HUDEP-2 (cell line): ENCODE measurements around the gene TMEM132C.
"Not testable (repeated sequence)": the region's sequence is repeated elsewhere in the genome, so short reads cannot be mapped to it uniquely, and the experiment has no call there.

ENCODE experiments used
- DNase-seq, 76 experiments: peaks; one replicate each; lab custom pipeline; 2025; ENCODE audit not compliant: unreplicated experiment in 76 of 76; lab: John Stamatoyannopoulos, UW

TMEM132C gene

DNA sequence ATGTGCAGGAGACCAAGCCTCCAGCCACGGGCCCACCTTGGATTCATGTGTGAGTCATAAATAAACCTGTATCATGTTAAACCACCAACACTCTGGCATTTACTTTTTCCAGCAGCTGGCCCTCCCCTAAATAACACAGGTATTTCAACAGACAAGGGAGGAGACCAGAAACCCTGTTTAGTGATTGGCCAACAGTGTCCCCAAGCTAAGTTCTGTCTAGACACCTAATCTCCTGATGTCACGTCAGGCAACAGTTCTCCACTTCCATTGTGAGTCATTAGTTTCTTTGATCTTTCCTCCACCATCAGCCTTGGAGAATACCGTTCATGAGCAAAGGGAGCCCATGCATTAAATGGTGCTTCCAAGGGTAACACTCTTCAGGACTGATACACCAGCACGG, 196.9 kb downstream of the TMEM132C start:
- DNase-seq: no peak

DNA sequence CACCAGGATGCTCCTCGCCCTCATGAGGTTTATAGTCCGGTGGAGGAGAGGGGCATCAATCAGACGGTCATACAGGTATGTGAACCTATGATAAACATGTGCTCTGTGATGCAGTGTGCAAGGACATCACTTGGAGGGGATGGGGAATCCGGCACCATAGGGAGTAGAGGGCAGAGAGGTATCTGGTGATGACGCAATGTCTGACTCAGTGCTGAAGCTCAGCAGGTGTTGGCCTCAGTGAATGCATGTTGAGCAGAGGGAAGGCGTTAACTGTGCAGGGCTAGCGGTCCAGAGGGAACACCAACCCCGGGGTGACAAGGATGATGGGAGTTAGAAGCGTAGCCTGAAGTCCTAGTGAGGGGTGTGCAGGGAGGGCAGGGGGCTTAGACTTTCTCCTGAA, 200.9 kb downstream of the TMEM132C start:
- DNase-seq: no peak

DNA sequence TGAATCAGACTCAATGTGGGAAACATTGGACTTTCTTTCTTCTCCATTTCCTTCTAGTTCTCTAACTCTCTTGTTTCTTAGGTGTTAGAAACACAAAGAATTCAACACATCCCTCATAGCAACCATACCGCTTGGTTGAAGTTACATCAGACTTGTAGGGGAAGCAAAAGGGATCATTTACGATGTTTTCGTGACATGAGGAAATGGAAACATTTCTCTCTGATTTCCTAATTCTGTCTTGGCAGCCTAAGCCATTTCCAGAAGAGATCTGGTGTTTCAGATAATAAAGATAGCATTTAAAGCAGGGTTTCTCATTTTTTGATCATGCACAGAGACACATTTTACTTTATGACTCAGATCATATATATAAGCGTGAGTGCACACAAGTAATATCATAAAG, 202.0 kb downstream of the TMEM132C start:
- DNase-seq: no peak

DNA sequence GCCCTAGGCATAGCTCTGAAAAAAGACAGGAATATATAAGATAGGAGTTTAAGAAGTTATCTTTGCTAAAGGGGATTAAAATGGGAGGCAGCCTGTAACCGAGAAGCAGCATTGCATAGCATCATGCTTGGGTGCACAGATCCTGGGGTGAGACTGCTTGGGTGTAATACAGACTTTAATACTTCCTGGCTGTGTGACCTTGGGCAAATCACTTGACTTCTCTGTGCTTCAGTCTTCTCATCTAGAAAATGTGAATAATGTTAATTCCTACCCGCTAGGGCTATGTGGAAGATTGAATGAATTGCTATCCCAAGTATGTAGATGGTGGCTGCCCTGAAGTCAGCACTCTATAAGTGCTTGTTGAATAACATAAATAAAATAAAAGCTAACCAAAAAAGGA, 204.5 kb downstream of the TMEM132C start:
- no peak for DNase-seq

DNA sequence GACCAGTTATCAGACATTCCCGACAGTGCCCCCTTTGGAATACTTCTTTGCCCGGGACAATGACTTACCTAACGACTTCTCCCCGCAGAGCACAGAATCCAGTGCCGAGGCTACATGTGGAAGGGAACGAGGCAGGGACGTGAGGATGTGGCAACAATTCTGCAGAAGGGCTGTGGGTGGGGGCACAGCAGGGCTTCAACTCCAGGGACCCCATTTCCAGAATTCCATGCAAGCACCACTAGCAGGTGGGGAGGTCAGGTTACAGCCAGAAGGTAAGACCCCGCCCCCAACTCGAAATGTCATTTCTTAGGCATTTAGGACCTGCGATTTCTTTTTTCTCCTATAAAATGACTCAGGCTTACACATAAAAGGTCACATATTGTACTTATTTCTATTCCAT, 207.9 kb downstream of the TMEM132C start:
- DNase-seq: no peak

DNA sequence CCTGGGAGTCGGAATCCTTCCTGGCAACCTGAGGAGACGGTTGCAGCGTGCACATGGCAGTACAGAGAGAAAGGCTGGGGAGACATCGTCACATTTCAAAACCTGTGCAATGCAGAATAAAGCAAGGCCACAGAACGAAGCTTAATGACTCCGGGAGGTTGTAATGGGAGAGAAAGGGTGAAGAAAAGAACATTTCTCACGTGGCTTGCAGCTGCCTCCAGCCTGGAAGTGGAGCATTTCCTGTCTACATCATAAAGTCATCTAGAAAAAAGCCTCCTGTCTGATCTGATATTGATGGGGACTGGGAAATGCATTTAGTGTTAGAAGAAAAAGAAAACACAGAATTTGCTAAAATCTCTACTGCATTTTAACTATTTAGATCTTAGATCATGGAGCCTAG, 209.3 kb downstream of the TMEM132C start:
- DNase-seq: no peak

DNA sequence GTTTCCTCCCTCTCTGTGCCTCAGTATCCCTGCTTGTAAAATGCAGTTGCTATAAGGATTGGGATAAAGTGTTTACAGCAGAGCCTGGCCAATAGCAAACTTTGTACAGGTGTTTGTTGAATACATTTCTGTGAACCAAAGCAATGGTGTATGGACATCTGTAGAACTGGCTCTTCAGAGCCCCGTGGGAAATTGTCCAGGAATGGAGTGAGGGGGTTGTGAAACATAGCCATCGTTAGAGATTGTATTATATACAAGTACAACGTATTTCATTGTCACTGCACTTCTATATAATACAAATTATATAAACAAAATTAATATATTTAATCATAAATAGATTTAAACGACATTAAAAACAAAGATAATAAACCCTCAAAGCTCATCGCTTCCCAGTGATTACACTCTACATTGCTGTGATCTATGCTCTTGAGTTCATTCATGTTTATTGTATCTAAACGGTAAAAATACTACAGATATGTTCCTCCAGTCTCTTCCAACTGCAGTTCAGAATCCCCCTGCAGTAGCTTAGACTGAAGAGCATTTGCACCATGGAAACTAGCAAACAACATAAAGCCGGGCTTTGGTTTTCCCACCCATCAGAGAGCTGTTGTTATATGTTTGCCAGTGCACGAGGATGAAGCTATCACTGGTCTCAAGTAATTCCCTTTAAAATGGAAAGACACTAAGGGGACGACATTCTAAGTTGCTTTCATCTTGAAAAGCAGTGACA, 216.7 kb downstream of the TMEM132C start:
- no peak for DNase-seq

DNA sequence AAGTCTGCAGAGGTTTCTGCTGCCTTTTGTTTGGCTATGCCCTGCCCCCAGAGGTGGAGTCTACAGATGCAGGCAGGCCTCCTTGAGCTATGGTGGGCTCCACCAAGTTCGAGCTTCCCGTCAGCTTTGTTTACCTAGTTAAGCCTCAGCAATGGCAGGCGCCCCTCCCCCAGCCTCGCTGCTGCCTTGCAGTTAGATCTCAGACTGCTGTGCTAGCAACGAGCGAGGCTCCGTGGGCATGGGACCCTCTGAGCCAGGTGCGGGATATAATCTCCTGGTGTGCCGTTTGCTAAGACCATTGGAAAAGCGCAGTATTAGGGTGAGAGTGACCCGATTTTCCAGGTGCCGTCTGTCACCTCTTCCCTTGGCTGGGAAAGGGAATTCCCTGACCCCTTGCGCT, 230.4 kb downstream of the TMEM132C start:
- DNase-seq: not testable (repeated sequence)

DNA sequence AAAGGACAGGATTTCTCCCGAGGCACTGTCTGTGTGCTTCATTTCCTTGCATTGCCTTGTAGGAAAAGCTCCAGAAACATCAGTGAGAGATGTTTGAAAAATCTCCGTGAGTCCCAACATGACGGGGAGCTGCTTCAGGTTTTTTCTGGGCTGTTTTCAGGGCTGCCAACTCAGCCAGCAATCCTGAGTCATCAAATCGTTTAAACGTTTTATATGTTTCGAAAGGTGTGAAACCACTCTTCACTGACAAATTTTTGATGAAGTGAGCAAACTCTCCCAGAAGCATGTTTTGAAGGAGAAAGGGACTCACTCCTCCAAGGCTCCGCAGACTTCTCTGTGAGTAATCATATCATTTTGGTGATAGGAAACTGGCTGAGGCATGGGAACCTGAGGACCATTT, 240.5 kb downstream of the TMEM132C start:
- DNase-seq: no peak

DNA sequence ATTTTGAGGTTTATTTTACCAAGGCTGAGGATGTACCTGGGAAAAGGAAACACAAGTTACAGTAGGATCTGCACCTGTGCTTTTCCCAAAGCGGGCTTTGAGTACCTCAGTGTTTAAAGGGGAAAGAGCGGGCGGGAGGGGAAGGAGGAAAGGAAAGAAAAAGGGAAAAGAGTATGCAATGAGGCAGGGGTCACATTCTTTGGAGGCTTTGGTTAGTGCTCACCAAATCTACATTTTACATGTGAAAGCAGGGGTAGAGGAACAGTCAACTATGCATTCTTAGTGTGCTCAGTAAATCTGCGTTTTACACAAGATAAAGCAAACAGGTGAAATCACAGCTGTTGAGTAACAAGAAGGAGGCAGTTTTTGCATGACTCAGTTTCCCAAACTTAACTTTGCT, 242.2 kb downstream of the TMEM132C start:
- no peak for DNase-seq

DNA sequence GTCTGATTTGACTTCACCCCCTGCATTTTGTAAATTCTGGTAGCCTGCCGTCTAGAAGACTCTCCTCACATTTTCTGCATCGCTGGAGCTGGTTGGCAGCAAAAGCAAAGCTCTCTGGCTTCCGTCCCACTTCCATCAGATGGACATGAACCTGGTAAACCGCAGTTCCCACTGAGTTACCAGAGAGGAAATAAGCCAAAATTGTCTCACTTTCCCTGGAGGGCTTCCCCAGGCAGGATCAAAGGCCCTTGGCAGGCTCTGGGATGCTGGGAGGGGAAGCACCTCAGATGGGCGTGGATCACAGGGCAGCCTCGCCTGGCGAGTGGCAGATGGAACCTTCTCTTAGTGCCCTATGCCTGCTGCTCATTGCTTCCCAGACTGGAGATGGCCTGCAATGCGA, 243.5 kb downstream of the TMEM132C start:
- no peak for DNase-seq

DNA sequence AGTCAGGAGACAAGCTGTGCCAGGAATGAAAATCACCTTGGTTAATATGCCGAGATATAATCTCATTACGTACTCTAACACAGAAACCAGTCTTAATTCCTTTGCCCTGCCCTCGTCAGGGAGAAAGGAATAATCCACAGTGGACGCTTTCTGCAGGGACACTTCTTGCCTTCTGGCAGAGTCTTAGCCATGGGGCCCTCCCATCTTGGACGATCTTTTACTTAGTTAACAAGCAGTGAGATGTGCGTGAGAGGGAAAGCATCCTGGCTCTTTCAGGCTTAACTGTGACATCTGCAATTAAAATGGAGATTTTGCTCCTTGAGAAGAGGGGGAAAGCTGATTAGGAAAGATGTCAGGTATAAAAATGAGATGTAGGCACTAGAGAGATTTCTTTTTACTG, 246.4 kb downstream of the TMEM132C start:
- no peak for DNase-seq

DNA sequence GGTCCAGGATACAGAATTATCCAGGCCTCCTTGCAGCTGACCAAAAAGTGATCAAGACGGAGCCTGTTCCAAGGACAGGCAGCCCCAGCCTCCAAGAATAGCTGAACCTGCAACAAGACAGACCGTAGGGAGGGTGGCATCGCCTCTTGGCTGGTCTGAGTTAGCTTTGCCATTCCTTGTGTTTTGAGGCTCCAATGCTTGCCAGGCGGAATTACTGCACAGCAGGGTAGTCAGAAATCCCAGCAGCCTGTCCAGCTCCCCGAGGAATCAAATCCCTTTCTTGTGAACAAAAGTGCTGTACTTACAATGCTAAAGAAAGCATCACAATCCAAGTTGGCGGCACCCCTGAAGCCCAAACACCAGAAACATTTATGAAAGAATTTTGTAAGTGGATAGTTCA, 246.9 kb downstream of the TMEM132C start:
- DNase-seq: no peak

DNA sequence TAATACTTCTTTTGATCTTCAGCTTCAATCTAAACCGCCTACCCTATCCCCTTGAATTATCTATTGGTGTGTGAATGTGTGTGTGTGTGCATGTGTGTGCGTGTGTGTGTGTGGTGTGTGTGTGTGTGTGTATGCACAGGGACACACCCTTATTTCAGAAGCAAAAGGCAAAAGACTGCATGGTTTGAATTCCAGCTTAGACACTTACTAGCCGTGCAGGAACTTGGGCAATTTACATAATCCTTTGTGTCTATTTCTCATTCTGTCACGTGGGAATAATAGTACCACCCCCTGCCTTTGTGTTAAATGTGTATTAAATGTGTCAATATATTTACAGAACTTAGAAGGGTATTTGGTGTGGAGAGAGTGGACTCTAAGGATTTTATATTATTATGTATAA, 251.7 kb downstream of the TMEM132C start:
- no peak for DNase-seq

DNA sequence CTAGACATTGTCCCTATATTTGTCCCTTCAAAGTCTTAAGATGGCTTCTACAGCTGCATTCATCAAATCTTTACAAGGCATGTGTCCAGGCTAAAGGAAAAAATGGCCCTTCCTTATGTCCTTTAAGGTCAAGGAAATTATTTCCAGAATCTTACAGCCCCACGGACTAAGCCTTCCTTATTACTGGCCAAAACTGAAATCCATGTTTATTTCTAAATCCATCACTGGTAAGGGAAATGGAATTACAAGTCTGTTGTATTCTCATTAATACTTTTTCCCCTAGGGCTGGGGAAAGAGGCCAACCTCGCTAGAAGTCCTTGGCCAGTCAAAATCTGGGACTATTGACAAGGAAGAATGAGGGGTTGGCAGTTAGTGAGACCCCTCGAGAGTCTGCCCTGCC, 252.5 kb downstream of the TMEM132C start:
- DNase-seq: no peak

DNA sequence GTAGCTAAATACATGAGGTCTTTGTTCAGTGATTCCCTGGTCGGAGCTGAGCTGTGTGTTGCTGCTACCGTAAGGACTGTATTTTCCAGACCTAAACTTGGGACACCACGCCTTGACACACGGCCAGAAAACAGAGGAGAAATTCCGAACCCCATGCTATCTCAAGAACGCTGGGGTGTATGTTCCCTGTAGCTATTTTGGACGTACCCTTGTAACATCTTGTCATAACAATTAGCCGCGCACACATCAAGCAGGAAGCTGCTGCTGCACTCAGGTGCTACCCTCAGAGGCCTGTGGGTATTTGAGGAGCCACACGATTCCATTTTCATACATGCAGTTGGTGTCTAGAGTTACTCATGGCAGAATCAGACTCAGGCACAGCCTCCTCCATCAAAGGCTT, 255.0 kb downstream of the TMEM132C start:
- DNase-seq: no peak

DNA sequence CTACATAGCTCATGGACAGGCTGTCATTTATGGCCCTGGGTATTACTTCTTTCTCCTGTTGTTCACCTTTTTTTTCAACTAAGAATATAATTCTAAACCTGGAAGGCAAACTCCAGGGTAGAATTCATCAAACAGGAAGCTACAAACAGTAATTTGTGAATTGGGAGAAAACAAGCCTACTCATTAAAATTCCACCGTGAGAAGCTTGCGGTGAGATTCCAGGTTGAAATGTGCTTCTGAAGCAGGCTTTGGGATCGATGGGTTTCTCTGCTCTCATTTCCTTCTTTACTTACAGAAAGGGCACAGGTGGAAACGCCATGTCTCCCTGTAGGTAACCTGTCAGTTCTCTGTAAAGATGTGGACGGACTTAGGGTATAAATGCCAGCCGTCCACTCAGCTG, 257.5 kb downstream of the TMEM132C start:
- no peak for DNase-seq

DNA sequence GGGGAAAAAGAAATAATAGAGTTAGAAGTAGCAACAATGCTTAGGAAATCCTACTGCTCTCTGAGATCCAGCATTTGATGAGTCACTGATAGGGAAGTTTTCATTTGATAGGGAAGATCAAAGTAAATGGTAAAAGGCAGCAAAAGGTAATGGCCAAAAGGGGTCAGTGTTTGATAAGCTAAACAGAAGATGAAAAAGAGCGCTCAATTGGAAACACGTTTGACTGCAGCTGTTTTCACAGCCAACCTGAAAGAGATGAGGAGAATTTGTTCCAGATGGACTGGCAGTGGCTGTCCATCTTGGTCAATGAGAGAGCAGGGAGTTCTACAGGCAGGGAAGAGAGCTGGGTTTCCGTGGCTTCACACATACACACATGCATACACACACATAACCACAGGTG, 264.2 kb downstream of the TMEM132C start:
- DNase-seq: no peak

DNA sequence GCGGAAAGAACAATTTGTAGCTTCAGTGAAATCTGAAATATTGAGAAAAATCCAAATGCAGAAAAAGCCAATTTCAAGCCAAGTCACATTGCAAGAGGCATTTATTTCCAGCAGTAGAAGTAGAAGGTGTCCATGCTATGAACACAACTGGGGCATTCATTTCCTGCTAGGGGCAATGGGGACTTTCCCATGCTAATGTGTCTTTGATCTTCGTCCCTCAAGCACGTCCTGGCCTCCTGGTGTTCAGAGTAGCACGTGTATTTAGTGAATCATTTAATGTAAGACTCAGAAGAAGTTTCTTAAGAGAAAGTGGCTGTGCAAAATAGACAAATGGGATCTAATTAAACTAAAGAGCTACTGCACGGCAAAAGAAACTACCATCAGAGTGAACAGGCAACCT, 267.9 kb downstream of the TMEM132C start:
- no peak for DNase-seq

DNA sequence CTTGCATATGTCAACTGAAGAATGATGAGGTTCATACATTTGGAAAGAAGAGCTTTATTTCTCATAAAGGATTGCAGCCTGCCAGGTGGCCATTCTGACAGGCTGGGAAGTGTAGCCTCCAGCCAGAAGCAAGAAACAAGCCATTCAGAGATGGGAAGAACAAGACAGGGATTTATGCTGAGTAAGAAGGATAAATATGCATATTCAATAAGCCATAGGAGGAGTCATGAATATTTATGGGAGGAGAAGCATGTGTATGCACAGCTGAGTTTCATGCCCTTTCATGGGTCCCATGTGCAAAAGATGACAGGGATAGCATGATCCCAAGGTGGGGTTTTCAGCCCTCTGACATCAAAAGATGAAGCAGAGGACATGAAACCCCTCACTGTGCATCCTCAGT, 269.8 kb downstream of the TMEM132C start:
- DNase-seq: no peak

DNA sequence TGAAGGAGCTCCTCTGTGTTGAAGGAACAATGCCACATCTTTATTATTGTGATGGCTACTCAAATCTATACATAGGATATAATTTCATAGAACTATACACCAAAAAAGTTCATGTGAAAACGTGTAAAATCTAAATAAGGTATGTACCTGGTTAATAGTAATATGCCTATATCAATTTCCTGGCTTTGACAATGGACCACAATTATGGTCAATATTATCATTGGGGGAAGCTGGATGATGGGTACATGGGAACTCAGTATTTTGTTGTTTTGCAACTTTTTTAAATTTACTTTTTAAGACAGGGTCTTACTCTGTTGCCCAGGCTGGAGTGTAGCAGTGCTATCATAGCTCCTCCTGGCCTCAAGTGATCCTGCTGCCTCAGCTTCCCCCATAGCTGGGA, 270.7 kb downstream of the TMEM132C start:
- no peak for DNase-seq

DNA sequence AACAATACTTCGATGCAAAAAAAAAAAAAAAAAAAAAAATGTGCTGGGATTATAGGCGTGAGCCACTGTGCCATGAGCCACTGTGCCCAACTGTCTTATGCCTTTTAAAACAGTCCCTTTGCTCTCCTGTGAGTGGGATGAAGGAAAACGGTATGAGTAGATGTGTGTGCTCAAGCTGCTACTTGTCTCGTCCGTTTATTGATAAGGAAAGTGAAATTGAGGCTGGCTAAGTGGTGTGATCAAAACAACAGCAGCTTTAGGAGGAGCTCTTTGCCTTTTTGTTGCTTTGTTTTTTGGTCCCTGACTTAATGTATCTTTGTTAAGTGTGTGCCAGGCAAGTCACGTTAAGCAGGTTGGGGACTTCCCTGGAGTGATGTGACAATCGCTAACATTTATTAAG, 275.9 kb downstream of the TMEM132C start:
- DNase-seq: no peak

DNA sequence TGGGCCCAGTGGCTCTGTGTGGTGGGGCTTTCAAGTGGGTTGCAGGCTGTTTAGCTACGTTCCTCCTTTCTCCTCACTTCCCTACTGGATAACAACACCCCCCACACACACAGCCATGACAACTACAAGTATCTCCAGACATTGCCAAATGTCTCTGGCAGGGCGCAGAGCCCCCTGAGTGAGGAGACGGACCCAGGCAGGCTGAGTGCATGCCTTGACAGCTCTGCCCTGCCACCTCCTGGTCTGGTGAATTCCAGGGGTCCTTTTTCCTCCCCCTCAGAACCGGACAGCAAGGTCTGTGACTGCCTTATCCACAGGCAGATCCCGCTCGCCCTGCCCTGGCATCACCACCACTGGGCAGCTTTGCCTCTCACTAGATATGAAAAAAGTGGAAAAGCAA, 276.5 kb downstream of the TMEM132C start:
- DNase-seq: no peak
